GM12873 (cell line): Measurements from ENCODE around the gene ZNF76.

ENCODE experiments used
- TF ChIP-seq, protein P1 (sequence below): IDR thresholded peaks from 2 replicates; pipeline ENCODE4 v1.5.1; 2012; ENCODE audit warnings: low read depth, mild to moderate bottlenecking, moderate library complexity, low read length, control low read depth; ENCODE audit not compliant: insufficient read depth; ENCODE audit errors: missing control alignments

The ZNF76 gene

DNA sequence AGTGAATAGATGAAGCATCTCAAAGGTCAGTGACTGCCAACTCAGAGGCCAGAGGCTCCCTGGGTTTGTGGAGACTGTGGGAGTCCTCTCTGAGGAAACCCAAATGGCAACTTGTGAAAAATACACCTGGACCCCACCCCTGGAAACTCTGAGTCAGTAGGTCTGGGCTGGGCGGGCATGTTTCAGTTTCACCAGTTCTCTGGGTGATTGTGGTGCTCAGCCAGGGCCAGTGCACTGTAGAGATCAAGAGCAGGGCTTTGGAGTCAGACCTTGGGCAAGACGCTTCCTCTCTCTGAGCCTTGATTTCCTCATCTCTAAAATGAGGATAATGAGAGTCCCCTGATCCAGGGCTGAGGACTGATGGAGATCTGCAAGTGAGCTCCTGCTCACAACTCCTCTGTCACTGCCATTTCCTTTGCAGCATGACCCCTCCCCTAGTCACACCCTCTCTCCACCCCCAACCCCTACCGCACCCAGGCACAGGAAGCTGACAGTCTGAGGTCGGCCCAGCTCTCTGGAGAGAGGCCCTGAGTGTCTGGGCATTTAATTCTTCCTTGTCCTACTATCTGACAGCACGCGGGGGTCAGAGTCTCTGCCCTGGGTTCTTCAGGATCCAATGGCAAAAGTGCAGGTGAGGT, 43.2 kb downstream of the ZNF76 start:
- TF ChIP-seq, protein P1, sequence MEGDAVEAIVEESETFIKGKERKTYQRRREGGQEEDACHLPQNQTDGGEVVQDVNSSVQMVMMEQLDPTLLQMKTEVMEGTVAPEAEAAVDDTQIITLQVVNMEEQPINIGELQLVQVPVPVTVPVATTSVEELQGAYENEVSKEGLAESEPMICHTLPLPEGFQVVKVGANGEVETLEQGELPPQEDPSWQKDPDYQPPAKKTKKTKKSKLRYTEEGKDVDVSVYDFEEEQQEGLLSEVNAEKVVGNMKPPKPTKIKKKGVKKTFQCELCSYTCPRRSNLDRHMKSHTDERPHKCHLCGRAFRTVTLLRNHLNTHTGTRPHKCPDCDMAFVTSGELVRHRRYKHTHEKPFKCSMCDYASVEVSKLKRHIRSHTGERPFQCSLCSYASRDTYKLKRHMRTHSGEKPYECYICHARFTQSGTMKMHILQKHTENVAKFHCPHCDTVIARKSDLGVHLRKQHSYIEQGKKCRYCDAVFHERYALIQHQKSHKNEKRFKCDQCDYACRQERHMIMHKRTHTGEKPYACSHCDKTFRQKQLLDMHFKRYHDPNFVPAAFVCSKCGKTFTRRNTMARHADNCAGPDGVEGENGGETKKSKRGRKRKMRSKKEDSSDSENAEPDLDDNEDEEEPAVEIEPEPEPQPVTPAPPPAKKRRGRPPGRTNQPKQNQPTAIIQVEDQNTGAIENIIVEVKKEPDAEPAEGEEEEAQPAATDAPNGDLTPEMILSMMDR, result no peak

DNA sequence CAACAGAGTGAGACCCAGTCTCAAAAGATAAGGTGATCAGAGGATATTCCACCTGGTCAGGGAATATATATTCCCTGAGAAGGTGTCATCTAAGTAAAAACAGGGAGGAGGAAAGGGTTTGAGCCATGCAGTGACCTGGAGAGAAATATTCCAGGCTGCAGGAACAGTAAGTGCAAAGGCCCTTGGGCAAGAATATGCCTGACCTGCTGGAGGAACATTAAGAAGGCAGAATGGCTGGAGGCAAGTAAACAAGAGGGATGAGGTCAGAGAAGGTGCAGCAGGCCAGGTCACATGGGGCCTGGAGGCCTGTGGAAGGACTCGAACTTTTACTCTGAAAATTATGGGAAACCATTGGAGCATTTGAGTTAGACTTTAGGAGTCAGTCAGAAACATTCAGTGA, 44.8 kb downstream of the ZNF76 start:
- TF ChIP-seq, protein P1, result no peak

DNA sequence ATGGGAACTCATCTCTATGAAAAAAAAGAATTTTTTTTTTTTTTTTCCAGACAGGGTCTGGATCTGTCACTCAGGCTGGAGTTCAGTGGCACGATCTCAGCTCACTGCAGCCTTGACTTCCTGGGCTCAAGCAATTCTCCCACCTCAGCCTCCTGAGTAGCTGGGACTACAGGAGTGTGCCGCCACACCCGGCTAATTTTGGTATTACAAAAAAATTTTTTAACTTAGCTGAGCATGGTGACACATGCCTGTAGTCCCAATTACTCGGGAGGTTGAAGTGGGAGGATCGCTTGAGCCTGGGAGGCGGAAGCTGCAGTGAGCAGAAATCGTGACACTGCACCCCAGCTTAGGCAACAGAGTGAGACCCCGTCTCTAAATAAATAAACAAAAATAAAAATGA, 45.6 kb downstream of the ZNF76 start:
- TF ChIP-seq, protein P1, result no peak

GRCh38 chr6:35309611-35310264, 50.2 kb downstream of the ZNF76 start:
- TF ChIP-seq, protein P1, result no peak

DNA sequence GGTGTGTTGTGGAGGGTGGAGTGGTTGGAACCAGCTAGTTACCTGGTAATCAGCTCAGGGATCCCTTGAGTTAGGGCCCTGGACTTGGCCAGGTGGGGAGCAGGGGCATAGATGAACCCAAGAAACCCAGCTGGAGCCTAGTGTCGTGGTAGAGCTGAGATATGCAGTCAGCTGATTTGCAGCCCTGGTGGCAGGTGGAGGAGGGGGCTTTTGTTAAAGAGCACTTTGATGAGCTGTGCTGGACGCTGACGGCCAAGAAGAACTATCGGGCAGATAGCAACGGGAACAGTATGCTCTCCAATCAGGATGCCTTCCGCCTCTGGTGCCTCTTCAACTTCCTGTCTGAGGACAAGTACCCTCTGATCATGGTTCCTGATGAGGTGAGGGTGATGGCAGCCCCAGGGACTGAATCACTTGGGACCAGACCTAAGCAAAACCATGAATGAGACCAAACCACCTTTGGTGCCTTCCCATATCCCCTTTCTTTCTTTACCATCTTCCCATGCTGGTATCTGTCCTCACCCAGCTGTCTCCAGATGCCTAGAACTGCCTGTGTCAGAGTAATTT, 50.8 kb downstream of the ZNF76 start:
- TF ChIP-seq, protein P1, result no peak

DNA sequence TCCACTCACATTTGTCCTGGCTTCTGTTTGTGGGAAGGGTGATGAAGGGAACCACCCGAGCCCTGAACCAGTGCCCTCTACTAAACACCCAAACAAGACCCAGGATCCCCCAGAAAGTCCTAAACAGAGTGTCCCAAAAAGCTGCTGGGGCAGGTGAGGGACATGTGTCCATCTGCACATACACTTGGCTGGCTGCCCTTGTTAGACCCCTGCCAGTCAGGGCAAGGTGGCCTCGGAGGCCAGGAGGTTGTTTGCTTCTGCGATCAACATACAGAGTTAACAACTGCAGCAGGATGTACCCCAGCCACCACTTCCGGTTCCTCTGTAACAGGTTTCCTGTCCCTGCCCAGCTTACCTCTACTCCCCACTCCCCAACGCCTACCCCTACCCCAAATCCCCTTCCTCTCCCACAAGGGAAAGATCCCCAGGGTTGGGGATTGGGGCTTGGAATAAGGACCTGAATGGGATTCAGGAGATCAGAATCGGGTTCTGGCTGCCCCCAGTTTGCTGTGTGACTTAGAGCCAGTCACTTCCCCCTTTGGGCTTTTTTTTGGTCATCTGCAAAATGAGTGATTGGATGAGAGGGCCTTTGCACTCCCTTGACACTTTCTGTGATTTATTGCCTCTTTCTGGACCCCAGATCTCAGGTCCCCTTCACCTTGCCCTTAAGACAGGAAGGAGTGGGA, 52.0 kb downstream of the ZNF76 start:
- TF ChIP-seq, protein P1, result no peak
